Left forelimb (tissue), 1 donor: ENCODE results near the gene MFSD12.
"Not testable (repeated sequence)": the region's sequence is repeated elsewhere in the genome, so short reads cannot be mapped to it uniquely, and the experiment has no call there.

Experiments
- DNase-seq: peaks from one replicate; pipeline ENCODE4 v3.0.0-alpha.2; 2018; ENCODE audit warnings: low spot score

Gene MFSD12

GRCh38 chr19:3522421-3523360 lies 34.7 kb downstream of the MFSD12 start:
- DNase-seq: no peak

GRCh38 chr19:3521104-3521445 lies 36.3 kb downstream of the MFSD12 start:
- DNase-seq: no peak

GRCh38 chr19:3520166-3521103 lies 37.0 kb downstream of the MFSD12 start:
- no peak for DNase-seq

- DNase-seq: no peak
Observed at GRCh38 chr19:3519126-3519525, 38.3 kb downstream of the MFSD12 start.

- no peak for DNase-seq
Observed at GRCh38 chr19:3518659-3519058, 38.7 kb downstream of the MFSD12 start.

DNA sequence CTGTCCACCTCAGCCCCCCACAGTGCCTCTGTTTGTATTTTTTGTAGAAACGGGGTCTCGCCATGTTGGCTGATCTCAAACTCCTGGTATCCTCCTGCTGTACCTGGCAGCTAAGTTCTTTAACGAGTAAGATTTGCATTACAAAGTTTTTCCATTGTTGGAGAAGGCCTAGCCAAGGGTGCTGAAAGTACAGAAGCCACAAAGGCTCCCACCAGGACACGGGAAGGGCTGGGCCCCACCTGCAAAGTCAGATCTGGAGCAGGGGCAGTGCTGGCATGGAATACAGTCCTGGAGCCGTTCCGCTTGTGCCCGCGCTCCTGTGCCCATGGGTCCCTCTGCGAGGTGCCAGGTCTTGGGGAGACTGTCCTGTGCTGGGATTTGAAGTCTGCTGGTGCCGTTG lies 39.1 kb downstream of the MFSD12 start:
- no peak for DNase-seq

- no peak for DNase-seq
Observed at GRCh38 chr19:3517638-3518037, 39.7 kb downstream of the MFSD12 start.

DNA sequence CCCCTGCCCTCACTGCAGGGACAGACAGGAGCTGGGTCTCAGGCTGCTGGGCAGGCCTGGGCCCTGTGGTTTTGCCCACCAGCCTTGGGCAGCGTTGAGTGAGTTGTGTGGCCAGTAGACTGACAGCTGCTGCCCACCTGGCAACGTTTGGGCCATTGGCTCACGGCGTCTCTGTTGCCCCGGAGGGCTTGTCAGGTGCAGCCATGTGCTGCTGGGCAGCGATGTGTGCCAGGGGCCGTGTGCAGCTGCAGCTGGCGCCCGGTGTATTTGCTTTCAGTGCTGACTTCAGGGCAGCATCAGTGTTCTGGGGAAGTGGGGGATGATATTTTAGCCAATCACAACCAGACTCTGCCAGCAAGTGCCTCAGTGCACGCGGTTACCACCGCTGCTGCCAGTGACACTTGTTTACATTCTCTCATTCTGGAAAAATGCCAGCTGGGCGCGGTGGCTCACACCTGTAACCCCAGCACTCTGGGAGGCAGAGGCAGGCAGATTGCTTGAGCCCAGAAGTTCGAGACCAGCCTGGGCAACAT lies 40.6 kb downstream of the MFSD12 start:
- DNase-seq: no peak

DNA sequence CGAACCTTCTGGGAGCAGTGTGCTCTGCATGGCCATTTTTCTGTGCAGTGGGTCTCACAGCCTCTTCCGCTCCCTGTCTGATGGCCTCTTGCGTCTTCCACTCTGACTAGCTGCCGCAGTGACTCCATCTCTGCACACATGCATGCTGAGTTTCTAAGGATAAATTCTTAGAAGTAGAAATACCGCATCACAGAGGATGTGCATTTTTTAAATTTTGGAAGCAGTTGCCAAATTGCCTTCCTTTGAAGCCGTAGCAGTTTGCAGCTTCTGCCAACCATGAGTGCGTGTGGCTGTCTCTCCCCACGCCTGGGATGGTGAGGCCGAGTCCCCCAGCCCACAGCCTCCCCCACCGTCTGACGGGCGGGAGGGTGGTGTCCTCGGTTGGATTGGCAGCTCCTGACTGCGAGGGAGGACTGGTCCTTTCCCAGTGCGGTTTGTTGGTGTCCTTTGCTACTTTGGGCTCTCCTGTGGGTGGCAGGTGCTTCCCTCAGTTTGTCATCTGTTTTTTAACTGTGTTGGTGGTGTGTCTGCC lies 41.4 kb downstream of the MFSD12 start:
- no peak for DNase-seq

DNA sequence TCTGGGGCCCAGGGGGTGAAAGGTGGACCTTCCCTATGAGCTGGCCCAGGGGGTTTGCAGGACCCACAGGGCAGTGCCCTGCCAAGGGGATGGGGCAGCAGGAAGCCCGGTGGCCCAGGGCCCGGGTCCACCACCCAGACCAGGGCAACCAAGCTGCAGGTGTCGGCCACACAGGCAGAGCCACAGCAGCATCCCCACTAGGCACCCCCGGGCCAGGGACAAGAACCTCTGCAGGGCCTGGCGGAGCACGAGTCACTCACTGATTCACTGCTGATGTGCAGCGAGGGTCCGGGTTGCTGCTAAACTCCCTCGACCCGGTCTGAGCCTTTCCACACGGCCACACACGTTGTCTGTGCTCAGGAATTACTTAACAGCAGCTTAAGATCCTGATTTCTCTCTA lies 42.5 kb downstream of the MFSD12 start:
- DNase-seq: no peak

GRCh38 chr19:3513229-3514140 lies 43.9 kb downstream of the MFSD12 start:
- no peak for DNase-seq

DNA sequence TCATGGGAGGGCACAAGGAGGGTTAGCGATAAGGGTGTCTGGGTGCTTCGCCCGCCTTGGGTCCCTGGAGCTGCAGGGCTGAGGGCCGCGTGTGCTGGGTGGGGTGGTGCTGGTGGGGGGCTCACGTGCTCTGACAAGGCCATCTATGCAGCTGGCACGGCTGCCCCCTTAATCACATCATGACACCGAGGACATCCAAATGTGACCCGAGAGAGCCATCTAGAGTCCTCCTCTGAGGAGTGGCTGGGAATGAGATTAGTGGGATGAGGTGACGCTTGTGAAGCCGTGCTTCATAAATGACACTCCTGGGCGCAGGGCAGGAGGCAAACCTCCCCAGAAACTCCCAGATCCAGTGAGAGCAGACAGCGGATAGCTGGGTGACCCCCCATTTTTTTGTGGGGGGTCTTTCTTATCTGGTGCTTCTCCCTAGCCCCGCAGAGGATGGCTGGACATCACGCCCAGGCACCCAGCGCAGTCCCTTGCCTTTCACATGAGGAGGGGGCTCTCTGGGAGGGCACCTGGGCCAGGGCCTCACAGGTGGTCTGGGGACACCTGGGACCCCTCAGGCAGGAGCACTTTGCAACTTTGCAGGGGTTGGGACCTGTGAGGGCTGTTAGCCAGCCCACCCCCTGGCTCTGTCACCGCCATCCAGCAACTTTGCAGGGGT lies 44.7 kb downstream of the MFSD12 start:
- no peak for DNase-seq

DNA sequence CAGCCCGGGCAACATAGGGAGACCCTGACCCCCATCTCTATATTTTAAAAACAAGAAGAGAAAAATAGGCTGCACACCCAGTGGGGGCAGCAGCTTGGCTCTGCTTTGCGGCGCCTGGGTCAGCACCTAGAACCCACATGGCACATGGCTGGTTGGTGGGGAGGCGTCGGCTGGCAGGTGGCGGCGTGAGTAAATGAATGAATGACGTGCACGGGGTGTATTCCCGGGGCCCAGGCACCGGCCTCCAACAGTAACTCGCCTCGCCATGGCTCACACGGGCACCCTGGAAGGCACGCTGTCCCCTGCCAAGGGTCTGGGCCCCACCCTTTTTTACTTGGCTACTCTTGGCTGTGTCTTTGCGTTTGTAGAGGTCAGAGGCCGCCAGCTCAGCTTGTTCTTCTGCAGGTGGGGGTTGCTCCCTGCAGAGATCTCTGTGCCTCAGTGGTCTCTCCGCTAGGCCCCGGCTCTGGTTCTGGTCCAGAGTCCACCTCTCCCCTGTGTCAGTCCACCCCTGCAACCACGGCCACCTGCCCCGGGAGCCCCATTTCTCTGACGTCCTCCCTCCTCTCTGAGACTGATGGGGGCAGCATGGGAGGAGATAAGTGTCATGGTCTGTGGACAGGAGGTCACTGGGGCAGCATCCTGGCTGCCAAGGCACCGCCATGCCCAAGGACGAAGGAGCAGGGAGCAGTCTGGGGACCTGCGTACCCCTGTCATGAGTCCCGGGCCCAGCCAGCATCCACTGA lies 45.7 kb downstream of the MFSD12 start:
- DNase-seq: no peak

- DNase-seq: no peak
Observed at GRCh38 chr19:3510727-3511126, 46.7 kb downstream of the MFSD12 start.

DNA sequence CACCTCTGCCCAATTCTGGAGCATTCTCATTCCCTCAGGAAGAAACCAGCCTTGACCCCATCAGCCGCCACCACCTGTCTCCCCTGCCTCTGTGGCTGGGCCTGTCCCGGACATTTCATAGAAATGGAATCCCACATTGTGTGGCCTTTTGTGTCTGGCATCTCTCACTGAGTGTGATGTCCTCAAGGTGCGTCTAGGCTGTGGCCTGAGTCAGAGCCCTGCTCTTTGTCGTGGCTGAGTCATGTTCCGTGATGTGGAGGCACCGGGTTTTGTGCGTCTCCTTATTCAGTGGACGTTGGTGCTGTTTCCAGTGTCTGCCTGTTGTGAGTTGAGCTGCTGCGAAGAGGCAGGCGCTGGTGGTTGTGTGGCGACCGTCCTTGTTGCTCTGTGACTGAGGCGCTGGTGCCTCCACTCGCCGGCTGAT lies 47.8 kb downstream of the MFSD12 start:
- no peak for DNase-seq

DNA sequence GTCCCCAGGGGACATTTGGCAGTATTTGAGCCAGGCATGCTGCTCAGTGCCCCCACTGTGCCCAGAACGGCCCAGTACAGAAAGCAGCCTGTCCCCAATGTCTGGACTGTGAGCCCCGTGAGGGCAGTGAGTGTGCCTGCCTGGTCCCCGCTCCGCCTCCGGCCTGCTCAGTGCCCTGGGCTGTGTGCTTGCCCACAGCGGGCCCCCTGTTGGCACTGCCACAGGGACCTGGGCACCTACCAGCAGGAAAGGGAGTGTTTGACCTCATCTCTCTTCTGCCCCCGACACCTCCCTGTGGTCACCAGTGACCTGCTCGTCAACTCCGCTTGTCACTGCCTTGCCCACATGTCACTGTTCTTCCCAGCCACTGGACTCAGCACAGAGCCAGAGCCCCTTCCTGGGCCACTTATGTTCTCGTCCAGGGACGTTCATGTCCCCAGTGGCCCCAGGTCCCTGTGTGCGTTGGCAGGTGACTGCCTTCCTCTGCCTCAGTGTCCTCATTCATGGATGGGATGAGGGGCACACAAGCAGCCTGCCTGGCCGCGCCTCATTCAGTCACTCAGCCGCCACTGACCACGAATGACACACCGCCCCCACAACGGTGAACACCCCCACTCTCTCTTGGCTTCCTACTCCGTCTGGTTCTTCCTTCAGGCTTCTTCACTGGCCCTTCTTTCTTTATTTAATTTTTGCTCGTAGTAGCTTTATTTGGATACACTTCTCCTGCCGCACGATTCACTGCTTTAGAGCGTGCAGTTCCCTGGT lies 48.4 kb downstream of the MFSD12 start:
- no peak for DNase-seq

- not testable (repeated sequence) for DNase-seq
Observed at GRCh38 chr19:3508121-3508661, 49.2 kb downstream of the MFSD12 start.

GRCh38 chr19:3507371-3508120 lies 49.8 kb downstream of the MFSD12 start:
- no peak for DNase-seq
